ENCODE measurements around the gene RNF180. TPM values are rescaled to one million over a fixed set of nuclear protein-coding genes. Genes with fewer than 3 reads are reported as not detected.

The RNF180 gene
- total RNA-seq, 1 donor from 2014 or later, result 11.2 TPM

DNA sequence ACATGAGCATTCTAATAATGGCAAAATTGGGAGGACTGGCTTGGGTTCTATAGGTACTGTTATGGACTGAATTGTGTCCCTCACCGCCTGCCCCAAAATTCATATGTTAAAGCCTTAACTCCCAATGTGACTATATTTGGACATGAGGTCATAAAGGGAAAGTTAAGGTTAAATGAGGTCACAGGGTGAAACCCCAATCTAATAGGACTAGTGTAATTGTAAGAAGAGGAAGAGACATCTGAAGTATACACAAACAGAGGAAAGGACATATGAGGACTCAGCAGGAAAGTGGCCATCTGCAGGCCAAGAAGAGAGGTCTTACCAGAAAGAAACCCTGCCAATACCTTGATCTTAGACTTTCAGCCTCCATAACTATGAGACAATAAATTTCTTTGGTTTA lies 23.1 kb downstream of the RNF180 start:
- H3K4me3 Mint-ChIP-seq (ENCODE audit: low read depth), result no peak overlapping the region
- DNase-seq (ENCODE audit: low spot score, unreplicated experiment), result no peak
- H3K4me1 Mint-ChIP-seq (ENCODE audit: low read depth), result peaks cover 7% of the 10 kb centered on the region
- no peak overlapping the region for H3K27ac Mint-ChIP-seq
- TF ChIP-seq, protein P1, sequence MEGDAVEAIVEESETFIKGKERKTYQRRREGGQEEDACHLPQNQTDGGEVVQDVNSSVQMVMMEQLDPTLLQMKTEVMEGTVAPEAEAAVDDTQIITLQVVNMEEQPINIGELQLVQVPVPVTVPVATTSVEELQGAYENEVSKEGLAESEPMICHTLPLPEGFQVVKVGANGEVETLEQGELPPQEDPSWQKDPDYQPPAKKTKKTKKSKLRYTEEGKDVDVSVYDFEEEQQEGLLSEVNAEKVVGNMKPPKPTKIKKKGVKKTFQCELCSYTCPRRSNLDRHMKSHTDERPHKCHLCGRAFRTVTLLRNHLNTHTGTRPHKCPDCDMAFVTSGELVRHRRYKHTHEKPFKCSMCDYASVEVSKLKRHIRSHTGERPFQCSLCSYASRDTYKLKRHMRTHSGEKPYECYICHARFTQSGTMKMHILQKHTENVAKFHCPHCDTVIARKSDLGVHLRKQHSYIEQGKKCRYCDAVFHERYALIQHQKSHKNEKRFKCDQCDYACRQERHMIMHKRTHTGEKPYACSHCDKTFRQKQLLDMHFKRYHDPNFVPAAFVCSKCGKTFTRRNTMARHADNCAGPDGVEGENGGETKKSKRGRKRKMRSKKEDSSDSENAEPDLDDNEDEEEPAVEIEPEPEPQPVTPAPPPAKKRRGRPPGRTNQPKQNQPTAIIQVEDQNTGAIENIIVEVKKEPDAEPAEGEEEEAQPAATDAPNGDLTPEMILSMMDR (IDR thresholded peaks at IDR 0.05; ENCODE audit: unreplicated experiment), result no peak
- H3K36me3 Mint-ChIP-seq (ENCODE audit: insufficient read depth), result no peaks in the 10 kb centered on the region
- no peaks in the 10 kb centered on the region for H3K27me3 Mint-ChIP-seq
- peaks cover 3% of the 10 kb centered on the region for H3K9me3 Mint-ChIP-seq (ENCODE audit: low read depth)

DNA sequence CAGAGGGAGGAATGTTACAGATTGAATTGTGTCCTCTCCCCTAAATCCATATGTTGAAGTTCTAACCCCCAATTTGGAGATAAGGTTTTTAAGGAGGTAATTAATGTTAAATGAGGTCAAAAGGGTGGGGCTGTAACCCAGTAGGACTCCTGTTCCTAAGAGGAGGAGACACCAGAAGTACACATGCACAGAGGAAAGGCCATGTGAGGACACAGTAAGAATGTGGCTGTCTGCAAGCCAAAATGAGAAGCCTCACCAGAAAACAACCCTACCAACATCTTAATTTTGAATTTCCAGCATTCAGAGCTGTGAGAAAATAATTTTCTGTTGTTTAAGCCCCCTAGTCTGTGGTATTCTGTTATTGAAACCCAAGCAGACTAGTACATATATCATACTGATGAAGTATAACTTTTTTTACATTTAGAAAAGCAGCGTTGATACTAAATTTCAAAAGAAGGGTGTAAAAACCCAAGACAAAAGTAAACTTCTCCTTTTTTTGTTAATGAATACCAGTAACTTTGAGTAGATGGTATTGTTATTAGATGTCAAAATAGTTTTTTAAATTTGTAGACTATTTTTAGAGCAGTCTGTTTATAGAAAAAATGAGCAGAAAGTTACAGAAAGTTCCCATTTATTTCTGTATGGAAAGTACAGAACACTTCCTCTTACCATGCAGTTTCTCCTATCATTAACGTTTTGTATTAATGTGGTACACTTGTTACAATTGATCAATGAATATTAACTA lies 25.1 kb downstream of the RNF180 start:
- DNase-seq (ENCODE audit: low spot score, unreplicated experiment), result no peak
- Mint-ChIP-seq H3K36me3 (ENCODE audit: insufficient read depth) (no peaks in the 10 kb centered on the region), H3K4me1 (ENCODE audit: low read depth) (peaks cover 3% of the 10 kb centered on the region), H3K4me3 (ENCODE audit: low read depth) (no peak overlapping the region), H3K9me3 (ENCODE audit: low read depth) (peaks cover 3% of the 10 kb centered on the region), H3K27me3 (no peaks in the 10 kb centered on the region), H3K27ac (no peak overlapping the region)
- TF ChIP-seq, protein P1 (IDR thresholded peaks at IDR 0.05; ENCODE audit: unreplicated experiment), result no peak

- Mint-ChIP-seq H3K27ac (no peak overlapping the region), H3K4me1 (ENCODE audit: low read depth) (no peaks in the 10 kb centered on the region), H3K9me3 (ENCODE audit: low read depth) (peaks cover 3% of the 10 kb centered on the region), H3K36me3 (ENCODE audit: insufficient read depth) (no peaks in the 10 kb centered on the region), H3K4me3 (ENCODE audit: low read depth) (no peak overlapping the region), H3K27me3 (no peaks in the 10 kb centered on the region)
- TF ChIP-seq, protein P1 (IDR thresholded peaks at IDR 0.05; ENCODE audit: unreplicated experiment), result no peak
- DNase-seq (ENCODE audit: low spot score, unreplicated experiment), result no peak
Measured at GRCh38 chr5:64195981-64196380, 30.3 kb downstream of the RNF180 start.

- H3K27ac Mint-ChIP-seq, result no peak overlapping the region
Measured at GRCh38 chr5:64199425-64199824, 33.8 kb downstream of the RNF180 start.

GRCh38 chr5:64201996-64202395 lies 36.4 kb downstream of the RNF180 start:
- H3K27me3 Mint-ChIP-seq, result no peaks in the 10 kb centered on the region
- DNase-seq (ENCODE audit: low spot score, unreplicated experiment), result no peak
- no peaks in the 10 kb centered on the region for H3K36me3 Mint-ChIP-seq (ENCODE audit: insufficient read depth)
- TF ChIP-seq, protein P1 (IDR thresholded peaks at IDR 0.05; ENCODE audit: unreplicated experiment), result no peak
- no peak overlapping the region for H3K27ac Mint-ChIP-seq
- no peak overlapping the region for H3K4me3 Mint-ChIP-seq (ENCODE audit: low read depth)
- no peaks in the 10 kb centered on the region for H3K4me1 Mint-ChIP-seq (ENCODE audit: low read depth)
- H3K9me3 Mint-ChIP-seq (ENCODE audit: low read depth), result no peaks in the 10 kb centered on the region

More at GRCh38 chr5:64199425-64199824, 33.8 kb downstream of the RNF180 start:
- Mint-ChIP-seq H3K27me3 (no peaks in the 10 kb centered on the region), H3K4me3 (ENCODE audit: low read depth) (no peak overlapping the region), H3K36me3 (ENCODE audit: insufficient read depth) (no peaks in the 10 kb centered on the region), H3K9me3 (ENCODE audit: low read depth) (no peaks in the 10 kb centered on the region), H3K4me1 (ENCODE audit: low read depth) (no peaks in the 10 kb centered on the region)
- DNase-seq (ENCODE audit: low spot score, unreplicated experiment), result no peak
- TF ChIP-seq, protein P1 (IDR thresholded peaks at IDR 0.05; ENCODE audit: unreplicated experiment), result no peak

All from progenitor cell of endocrine pancreas (in vitro differentiated cells).